Keratinocyte (primary cell): ENCODE data around the gene NUDT14. TPM values are rescaled to one million over a fixed set of nuclear protein-coding genes. Genes with fewer than 3 reads are reported as not detected.
A peak's percentile ranks its signal among the peaks of the same experiment; 100 is the strongest.

Experiments
- DNase-seq: peaks from one replicate; pipeline ENCODE4 v3.0.0-alpha.2; 2011; ENCODE audit warnings: low read depth, missing footprints, low spot score
- FAIRE-seq: peaks from 2 replicates; lab custom pipeline; 2011; peaks lifted over from hg19 to GRCh38; lab: Jason Lieb, UNC
- H2AFZ ChIP-seq: 2 replicates; pipeline ENCODE4 v1.6.0; 2012; ENCODE audit warnings: low read length, control low read depth, inconsistent platforms; ENCODE audit not compliant: control insufficient read depth
- H3K27ac ChIP-seq: 2 replicates; pipeline ENCODE4 v1.5.1; 2011; ENCODE audit warnings: low read length; ENCODE audit not compliant: control insufficient read depth, insufficient read depth
- H3K27me3 ChIP-seq: 3 replicates; pipeline ENCODE4 v1.6.0; 2011; ENCODE audit warnings: low read length; ENCODE audit not compliant: control insufficient read depth, insufficient read depth; ENCODE audit errors: extremely low read depth
- H3K36me3 ChIP-seq, 2 experiments: 2 replicates in 1 of 2; 3 replicates in 1 of 2; pipeline ENCODE4 v1.5.1; 2011; ENCODE audit warnings: low read length in 2 of 2, mild to moderate bottlenecking in 1 of 2; ENCODE audit not compliant: control insufficient read depth in 2 of 2, insufficient read depth in 2 of 2; ENCODE audit errors: extremely low read depth in 1 of 2
- H3K4me1 ChIP-seq: 3 replicates; pipeline ENCODE4 v1.5.1; 2011; ENCODE audit warnings: low read length; ENCODE audit not compliant: control insufficient read depth, insufficient read depth; ENCODE audit errors: extremely low read depth
- H3K4me2 ChIP-seq: 3 replicates; pipeline ENCODE4 v1.6.0; 2011; ENCODE audit warnings: low read depth, low read length; ENCODE audit not compliant: control insufficient read depth, insufficient read depth; ENCODE audit errors: extremely low read depth
- H3K4me3 ChIP-seq, 3 experiments: fragments of 200-600 bp in 1 of 3; sonication (generic) in 1 of 3; 2 replicates in 2 of 3; 3 replicates in 1 of 3; pipeline ENCODE4 v1.5.1; 2011 to 2016; ENCODE audit warnings: low read length in 3 of 3, mild to moderate bottlenecking in 3 of 3, control low read depth in 2 of 3, inconsistent platforms in 1 of 3, low read depth in 1 of 3, mixed read lengths in 1 of 3, mixed run types in 1 of 3, moderate library complexity in 1 of 3; ENCODE audit not compliant: control insufficient read depth in 2 of 3, insufficient read depth in 2 of 3; ENCODE audit errors: extremely low read depth in 1 of 3
- H3K79me2 ChIP-seq: 2 replicates; pipeline ENCODE4 v1.6.0; 2012; ENCODE audit warnings: low read length; ENCODE audit not compliant: control insufficient read depth, insufficient read depth
- H3K9ac ChIP-seq: 3 replicates; pipeline ENCODE4 v1.6.0; 2011; ENCODE audit warnings: low read length; ENCODE audit not compliant: control insufficient read depth, insufficient read depth; ENCODE audit errors: extremely low read depth
- H3K9me1 ChIP-seq: 3 replicates; pipeline ENCODE4 v1.6.0; 2011; ENCODE audit warnings: low read length; ENCODE audit not compliant: control insufficient read depth, insufficient read depth; ENCODE audit errors: extremely low read depth
- H3K9me3 ChIP-seq: 2 replicates; pipeline ENCODE4 v1.5.1; 2012; ENCODE audit warnings: low read depth, low read length; ENCODE audit not compliant: control insufficient read depth
- H4K20me1 ChIP-seq: 3 replicates; pipeline ENCODE4 v1.6.0; 2011; ENCODE audit warnings: low read length; ENCODE audit not compliant: control insufficient read depth, insufficient read depth; ENCODE audit errors: extremely low read depth
- EZH2 ChIP-seq: IDR thresholded peaks from one replicate; pipeline ENCODE4 v1.6.1; 2012; ENCODE audit warnings: inconsistent platforms, mild to moderate bottlenecking, low read length, moderate library complexity
- dilution Hi-C: fragments of 300-500 bp; cut with MboI; formaldehyde crosslinking; loops from one replicate; pipeline ENCODE4 v1.7.0; 2020; ENCODE audit warnings: low sequenced_read_pairs; ENCODE audit not compliant: extremely low pct_ligation_motif_present
- polyA plus RNA-seq, 5 experiments: library from polyadenylated mRNA; depleted of rRNA in 3 of 5; stranded (reverse) in 3 of 5; stranded (forward) in 1 of 5; unstranded in 1 of 5; fragments of >200 nt; gene quantifications; 1 replicate in 1 of 5; 2 replicates in 3 of 5; 3 replicates in 1 of 5; pipeline versions ENCODE4 v1.2.1 to v1.2.3, GENCODE V29; 2011 to 2012; ENCODE audit warnings: missing spikeins in 2 of 5, low read depth in 1 of 5, low replicate concordance in 1 of 5
- TF ChIP-seq, protein P1 (sequence below), 3 experiments: IDR thresholded peaks in 1 of 3; conservative IDR thresholded peaks in 1 of 3; optimal IDR thresholded peaks in 1 of 3; 2 replicates in 2 of 3; 3 replicates in 1 of 3; pipeline versions ENCODE3 to v1.5.1; 2011; ENCODE audit warnings: low read length in 3 of 3, mild to moderate bottlenecking in 3 of 3, moderate library complexity in 2 of 3, control low read depth in 1 of 3, inconsistent platforms in 1 of 3; ENCODE audit not compliant: insufficient read depth in 2 of 3; ENCODE audit errors: extremely low read depth in 1 of 3

The NUDT14 gene
- polyA plus RNA-seq, 1 donor (not counting 4 experiments of a cell fraction or from before 2014, with no cell fraction given) = 15.6 TPM

DNA sequence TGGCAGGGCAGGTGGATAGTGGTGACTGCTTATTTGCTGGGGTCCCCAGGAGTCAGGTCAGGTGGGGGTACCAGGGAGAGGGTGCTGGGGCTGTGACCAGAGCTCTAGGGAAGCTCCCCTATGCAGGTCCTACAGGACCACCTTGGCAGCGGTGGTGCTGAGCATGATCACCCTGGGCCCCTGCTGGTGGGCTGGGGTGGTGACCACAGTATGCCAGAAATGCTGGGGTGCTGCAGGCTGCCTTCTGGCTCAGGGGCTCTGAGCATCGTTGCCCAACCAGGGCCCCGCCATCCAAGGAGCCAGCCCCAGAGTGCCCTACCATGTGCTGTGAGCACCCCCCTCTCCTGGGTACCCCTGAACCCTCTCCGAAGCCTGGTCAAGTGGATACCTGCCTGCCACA, 17.5 kb upstream of the NUDT14 start:
- Histone ChIP-seq H3K4me2 (no peak overlapping the region), H3K9me3 (no peaks in the 10 kb centered on the region), H3K9ac (no peak overlapping the region), H3K79me2 (no peaks in the 10 kb centered on the region), H3K9me1 (no peaks in the 10 kb centered on the region), H3K4me3 (no peak overlapping the region), H3K36me3 (no peaks in the 10 kb centered on the region), H3K27ac (no peak overlapping the region), H3K4me1 (no peaks in the 10 kb centered on the region), H2AFZ (no peak overlapping the region), H4K20me1 (no peaks in the 10 kb centered on the region), H3K27me3 (peaks cover 43% of the 10 kb centered on the region)
- dilution Hi-C loops = no loop called here
- DNase-seq (no peak), FAIRE-seq (no peak)
- TF ChIP-seq EZH2 = no peak
- TF ChIP-seq, protein P1, sequence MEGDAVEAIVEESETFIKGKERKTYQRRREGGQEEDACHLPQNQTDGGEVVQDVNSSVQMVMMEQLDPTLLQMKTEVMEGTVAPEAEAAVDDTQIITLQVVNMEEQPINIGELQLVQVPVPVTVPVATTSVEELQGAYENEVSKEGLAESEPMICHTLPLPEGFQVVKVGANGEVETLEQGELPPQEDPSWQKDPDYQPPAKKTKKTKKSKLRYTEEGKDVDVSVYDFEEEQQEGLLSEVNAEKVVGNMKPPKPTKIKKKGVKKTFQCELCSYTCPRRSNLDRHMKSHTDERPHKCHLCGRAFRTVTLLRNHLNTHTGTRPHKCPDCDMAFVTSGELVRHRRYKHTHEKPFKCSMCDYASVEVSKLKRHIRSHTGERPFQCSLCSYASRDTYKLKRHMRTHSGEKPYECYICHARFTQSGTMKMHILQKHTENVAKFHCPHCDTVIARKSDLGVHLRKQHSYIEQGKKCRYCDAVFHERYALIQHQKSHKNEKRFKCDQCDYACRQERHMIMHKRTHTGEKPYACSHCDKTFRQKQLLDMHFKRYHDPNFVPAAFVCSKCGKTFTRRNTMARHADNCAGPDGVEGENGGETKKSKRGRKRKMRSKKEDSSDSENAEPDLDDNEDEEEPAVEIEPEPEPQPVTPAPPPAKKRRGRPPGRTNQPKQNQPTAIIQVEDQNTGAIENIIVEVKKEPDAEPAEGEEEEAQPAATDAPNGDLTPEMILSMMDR (optimal IDR thresholded peaks at IDR 0.05 in 1 of 3, IDR thresholded peaks at IDR 0.05 in 1 of 3, conservative IDR thresholded peaks at IDR 0.05 in 1 of 3; ENCODE audit: extremely low read depth in 1 of 3, insufficient read depth in 2 of 3, low read length in 3 of 3) = peak in 1 of 3 experiments; percentile 2

DNA sequence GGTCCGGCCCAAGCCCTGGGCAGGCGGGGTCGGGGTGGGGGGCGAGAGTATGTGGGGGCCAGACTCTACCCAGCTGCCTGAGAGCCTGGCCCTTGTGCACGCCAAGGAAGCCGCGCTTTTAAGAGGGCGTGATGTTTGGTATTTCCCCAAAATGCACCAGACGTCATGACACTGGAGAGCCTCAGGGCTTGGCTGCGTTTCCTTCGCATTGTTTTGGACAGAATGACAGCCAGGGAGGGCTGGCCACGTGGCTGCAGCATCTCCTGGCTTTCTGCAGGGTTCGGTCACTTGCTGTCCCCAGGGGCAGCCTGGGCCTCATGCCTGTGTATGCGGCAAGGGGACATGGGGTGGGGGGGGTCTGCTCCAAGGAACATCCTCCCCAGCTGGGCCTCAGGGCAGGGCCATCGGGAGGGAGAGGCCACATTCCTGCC, 16.1 kb upstream of the NUDT14 start:
- no peak for DNase-seq
- no peaks in the 10 kb centered on the region for H3K9me3 ChIP-seq
- H3K79me2 ChIP-seq = no peaks in the 10 kb centered on the region
- H3K4me2 ChIP-seq = no peak overlapping the region
- H2AFZ ChIP-seq = no peak overlapping the region
- no peak overlapping the region for H3K27ac ChIP-seq
- H3K4me1 ChIP-seq = peaks cover 5% of the 10 kb centered on the region
- FAIRE-seq = no peak
- H3K27me3 ChIP-seq = peaks cover 43% of the 10 kb centered on the region
- peak; percentile 4 for TF ChIP-seq EZH2
- TF ChIP-seq, protein P1 (optimal IDR thresholded peaks at IDR 0.05 in 1 of 3, IDR thresholded peaks at IDR 0.05 in 1 of 3, conservative IDR thresholded peaks at IDR 0.05 in 1 of 3; ENCODE audit: extremely low read depth in 1 of 3, insufficient read depth in 2 of 3, low read length in 3 of 3) = no peak
- no peak overlapping the region for H3K9ac ChIP-seq
- no peak overlapping the region for H3K4me3 ChIP-seq
- H3K36me3 ChIP-seq = no peaks in the 10 kb centered on the region
- H4K20me1 ChIP-seq = no peaks in the 10 kb centered on the region
- dilution Hi-C loops = no loop called here
- H3K9me1 ChIP-seq = no peaks in the 10 kb centered on the region
